Upper lobe of left lung (tissue), 6 donors: ENCODE data around the gene FRK. TPM values are rescaled to one million over a fixed set of nuclear protein-coding genes. Genes with fewer than 3 reads are reported as not detected.
"Not testable (repeated sequence)": the region's sequence is repeated elsewhere in the genome, so short reads cannot be mapped to it uniquely, and the experiment has no call there.

ENCODE experiments used
- ATAC-seq, 2 donors: fragments of 200-7000 bp; cut with Tn5 transposase; one replicate each; pipeline ENCODE4 v1.9.1; 2022; ENCODE audit warnings: mild to moderate bottlenecking in 2 of 2, moderate library complexity in 2 of 2; ENCODE audit not compliant: low FRiP score in 2 of 2
- DNase-seq, 2 donors: peaks; one replicate each; pipeline ENCODE4 v3.0.0-alpha.2; 2019 to 2020
- H3K27ac ChIP-seq, 4 donors: fragments of 200-600 bp; sonication (generic); one replicate each; pipeline ENCODE4 v1.5.1; 2016 to 2019
- H3K27me3 ChIP-seq, 4 donors: fragments of 200-600 bp; sonication (generic); one replicate each; pipeline ENCODE4 v1.5.1; 2017 to 2019
- H3K36me3 ChIP-seq, 4 donors: fragments of 200-600 bp; sonication (generic); one replicate each; pipeline ENCODE4 v1.5.1; 2016 to 2019
- H3K4me1 ChIP-seq, 4 donors: fragments of 200-600 bp; sonication (generic); one replicate each; pipeline ENCODE4 v1.5.1; 2018 to 2019
- H3K4me3 ChIP-seq, 4 donors: fragments of 200-600 bp; sonication (generic); one replicate each; pipeline ENCODE4 v1.5.1; 2017 to 2019; ENCODE audit warnings: mild to moderate bottlenecking in 2 of 4, moderate library complexity in 1 of 4
- H3K9me3 ChIP-seq, 4 donors: fragments of 200-600 bp; sonication (generic); one replicate each; pipeline ENCODE4 v1.5.1; 2018 to 2019
- EP300 ChIP-seq, 4 donors: sonication (generic); formaldehyde crosslinking; IDR thresholded peaks; one replicate each; pipeline ENCODE4 v1.5.1; 2017; ENCODE audit warnings: antibody characterized with exemption in 4 of 4, control low read depth in 2 of 4
- POLR2A ChIP-seq, 4 donors: fragments of 450-650 bp; IDR thresholded peaks; one replicate each; pipeline ENCODE4 v1.5.1; 2016 to 2017; ENCODE audit warnings: antibody characterized with exemption in 4 of 4, mild to moderate bottlenecking in 2 of 4
- POLR2AphosphoS5 ChIP-seq, 2 donors: sonication (generic); formaldehyde crosslinking; IDR thresholded peaks; one replicate each; pipeline ENCODE4 v1.5.1; 2017; ENCODE audit warnings: antibody characterized with exemption in 2 of 2
- WGBS, 2 donors: methylation state at CpG; one replicate each; pipeline ENCODE4 v1.1.5; 2017 to 2018; 5-methylcytosine and 5-hydroxymethylcytosine counted together
- total RNA-seq, 6 donors: library from RNA; depleted of rRNA in 4 of 6; stranded (reverse); fragments of >200 nt in 4 of 6; gene quantifications; one replicate each; pipeline versions ENCODE4 v1.1.0 to v1.2.1, GENCODE V29; 2016 to 2021
- TF ChIP-seq, protein P1 (sequence below), 6 experiments: fragments of 450-650 bp in 4 of 6; fragments of 200-600 bp in 2 of 6; sonication (generic) in 2 of 6; IDR thresholded peaks; one replicate each; pipeline ENCODE4 v1.5.1; 2016 to 2019; ENCODE audit warnings: antibody characterized with exemption in 6 of 6
- donor health status: DM: no; HTN: no; CAD: no; lungs with moderate emphysema.
- donor health status: DM: no; HTN: yes; CAD: no; lungs with severe emphysema.

Gene FRK
- total RNA-seq, 6 donors from 2014 or later: 2.2 to 9.8 (median 5.9) TPM

DNA sequence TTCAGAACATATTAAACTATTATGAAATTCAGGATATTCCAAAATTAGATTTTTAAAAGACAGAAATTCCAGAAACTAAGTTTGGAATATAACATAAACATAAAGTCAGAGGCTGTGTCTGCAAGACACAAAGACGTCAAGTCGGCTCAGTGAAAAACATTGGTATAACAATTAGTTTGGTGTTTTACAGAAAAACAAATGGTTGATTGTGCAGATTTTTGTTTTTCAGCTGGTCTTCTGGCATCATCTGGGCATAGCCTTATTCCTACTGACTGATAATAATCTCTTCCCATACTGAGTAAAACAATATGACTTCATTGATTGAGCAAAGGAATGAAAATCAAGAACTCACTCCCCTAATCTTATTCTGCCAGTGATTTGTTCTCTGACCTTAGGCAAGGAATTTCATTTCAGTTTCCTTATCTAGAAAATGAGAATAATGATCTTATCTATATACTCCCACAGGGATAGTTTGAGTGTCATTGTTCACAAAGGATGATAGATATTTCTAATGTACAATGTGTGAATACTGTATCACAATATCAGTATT is 84.3 kb downstream of the FRK start:
- Histone ChIP-seq H3K4me3 (no peak overlapping the region), H3K36me3 (no peaks in the 10 kb centered on the region), H3K27me3 (no peaks in the 10 kb centered on the region), H3K27ac (no peak overlapping the region), H3K4me1 (no peaks in the 10 kb centered on the region), H3K9me3 (no peaks in the 10 kb centered on the region)
- no peak for ATAC-seq
- DNase-seq: no peak
- no peak for TF ChIP-seq POLR2AphosphoS5 (IDR thresholded peaks at IDR 0.05)
- TF ChIP-seq EP300 (IDR thresholded peaks at IDR 0.05): no peak
- TF ChIP-seq POLR2A (IDR thresholded peaks at IDR 0.05): no peak
- TF ChIP-seq, protein P1, sequence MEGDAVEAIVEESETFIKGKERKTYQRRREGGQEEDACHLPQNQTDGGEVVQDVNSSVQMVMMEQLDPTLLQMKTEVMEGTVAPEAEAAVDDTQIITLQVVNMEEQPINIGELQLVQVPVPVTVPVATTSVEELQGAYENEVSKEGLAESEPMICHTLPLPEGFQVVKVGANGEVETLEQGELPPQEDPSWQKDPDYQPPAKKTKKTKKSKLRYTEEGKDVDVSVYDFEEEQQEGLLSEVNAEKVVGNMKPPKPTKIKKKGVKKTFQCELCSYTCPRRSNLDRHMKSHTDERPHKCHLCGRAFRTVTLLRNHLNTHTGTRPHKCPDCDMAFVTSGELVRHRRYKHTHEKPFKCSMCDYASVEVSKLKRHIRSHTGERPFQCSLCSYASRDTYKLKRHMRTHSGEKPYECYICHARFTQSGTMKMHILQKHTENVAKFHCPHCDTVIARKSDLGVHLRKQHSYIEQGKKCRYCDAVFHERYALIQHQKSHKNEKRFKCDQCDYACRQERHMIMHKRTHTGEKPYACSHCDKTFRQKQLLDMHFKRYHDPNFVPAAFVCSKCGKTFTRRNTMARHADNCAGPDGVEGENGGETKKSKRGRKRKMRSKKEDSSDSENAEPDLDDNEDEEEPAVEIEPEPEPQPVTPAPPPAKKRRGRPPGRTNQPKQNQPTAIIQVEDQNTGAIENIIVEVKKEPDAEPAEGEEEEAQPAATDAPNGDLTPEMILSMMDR (IDR thresholded peaks at IDR 0.05): no peak
- WGBS, 2 donors: 83 to 90% methylated on average over 2 of the region's 2 CpGs

GRCh38 chr6:115972679-115973078 is 88.0 kb downstream of the FRK start:
- Histone ChIP-seq H3K4me1 (peaks cover 0 to 5% (median 0%) of the 10 kb centered on the region in 4 donors), H3K27ac (no peak overlapping the region), H3K36me3 (no peaks in the 10 kb centered on the region), H3K4me3 (no peak overlapping the region), H3K27me3 (no peaks in the 10 kb centered on the region), H3K9me3 (no peaks in the 10 kb centered on the region)
- TF ChIP-seq POLR2AphosphoS5 (IDR thresholded peaks at IDR 0.05): no peak
- TF ChIP-seq, protein P1 (IDR thresholded peaks at IDR 0.05): no peak
- no peak for TF ChIP-seq POLR2A (IDR thresholded peaks at IDR 0.05)
- no peak for TF ChIP-seq EP300 (IDR thresholded peaks at IDR 0.05)
- no peak for ATAC-seq
- WGBS, 2 donors: 76 to 86% methylated on average over 2 of the region's 2 CpGs
- no peak for DNase-seq

GRCh38 chr6:115971785-115972184 is 88.9 kb downstream of the FRK start:
- DNase-seq (no peak), ATAC-seq (no peak)
- 75 to 95% methylated on average over 1 to 2 of the region's 2 CpGs for WGBS, 2 donors
- Histone ChIP-seq H3K27ac (no peak overlapping the region), H3K4me1 (peaks cover 0 to 5% (median 0%) of the 10 kb centered on the region in 4 donors), H3K27me3 (no peaks in the 10 kb centered on the region), H3K9me3 (no peaks in the 10 kb centered on the region), H3K4me3 (no peak overlapping the region), H3K36me3 (no peaks in the 10 kb centered on the region)
- TF ChIP-seq, protein P1 (IDR thresholded peaks at IDR 0.05): no peak
- no peak for TF ChIP-seq POLR2AphosphoS5 (IDR thresholded peaks at IDR 0.05)
- TF ChIP-seq EP300 (IDR thresholded peaks at IDR 0.05): no peak
- no peak for TF ChIP-seq POLR2A (IDR thresholded peaks at IDR 0.05)

DNA sequence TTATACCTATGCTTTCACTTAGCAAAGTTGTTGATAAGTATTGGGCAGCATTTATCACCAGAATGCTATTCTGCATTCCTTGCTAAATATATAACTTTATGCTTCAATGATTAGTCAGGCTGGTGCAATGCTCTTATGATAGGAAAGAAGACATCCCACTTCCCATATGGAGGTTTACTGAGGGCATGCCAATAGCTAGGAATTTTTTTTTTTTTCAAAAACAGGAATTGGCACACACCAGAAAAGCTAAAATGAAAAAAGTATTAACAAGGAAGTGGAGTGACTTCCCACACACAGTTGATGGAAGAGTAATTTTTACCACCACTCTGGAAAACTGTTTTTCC is 90.8 kb downstream of the FRK start:
- H3K36me3 ChIP-seq: no peaks in the 10 kb centered on the region
- DNase-seq (no peak), ATAC-seq (no peak)
- TF ChIP-seq POLR2A (IDR thresholded peaks at IDR 0.05): no peak
- TF ChIP-seq, protein P1 (IDR thresholded peaks at IDR 0.05): no peak
- TF ChIP-seq EP300 (IDR thresholded peaks at IDR 0.05): no peak
- TF ChIP-seq POLR2AphosphoS5 (IDR thresholded peaks at IDR 0.05): no peak
- H3K27ac ChIP-seq: no peak overlapping the region
- H3K9me3 ChIP-seq: no peaks in the 10 kb centered on the region
- H3K4me1 ChIP-seq: peaks cover 0 to 5% (median 0%) of the 10 kb centered on the region in 4 donors
- H3K27me3 ChIP-seq: no peaks in the 10 kb centered on the region
- H3K4me3 ChIP-seq: no peak overlapping the region

DNA sequence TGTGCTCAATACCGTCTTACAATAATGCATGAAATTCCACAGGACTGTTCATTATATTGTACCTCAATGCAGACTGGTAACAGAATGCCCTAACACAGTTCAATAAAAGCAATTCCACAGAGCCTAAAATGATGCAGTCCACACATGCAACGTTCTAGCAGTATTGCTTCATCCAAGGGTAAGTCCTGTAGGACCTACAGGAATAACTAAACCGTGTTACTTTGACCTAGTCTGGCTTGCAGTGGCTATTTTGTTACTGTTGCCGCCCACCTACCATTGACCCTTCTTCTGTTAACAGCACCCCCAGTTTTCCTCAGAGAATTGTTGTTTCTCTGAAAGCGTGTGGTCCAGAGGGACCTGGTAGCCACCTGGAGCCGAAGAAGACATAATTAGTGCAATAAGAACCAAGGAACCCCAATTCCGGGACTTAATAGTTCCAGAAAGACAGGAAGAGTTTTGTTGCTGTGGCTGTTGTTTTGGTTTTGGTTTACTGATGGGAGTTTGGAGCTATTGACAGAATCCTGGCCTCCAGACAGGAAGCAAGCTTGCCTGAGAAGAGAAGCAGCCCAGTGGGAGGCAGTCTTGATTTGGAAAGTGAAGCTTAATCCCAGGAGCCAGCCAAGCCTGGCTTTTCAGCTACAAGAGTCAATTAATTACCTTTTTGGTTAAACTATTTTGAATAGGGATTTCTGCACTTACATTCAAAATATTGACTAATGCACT is 91.3 kb downstream of the FRK start:
- H3K36me3 ChIP-seq: no peaks in the 10 kb centered on the region
- H3K4me1 ChIP-seq: peaks cover 0 to 5% (median 0%) of the 10 kb centered on the region in 4 donors
- H3K4me3 ChIP-seq: no peak overlapping the region
- no peak for DNase-seq
- no peaks in the 10 kb centered on the region for H3K9me3 ChIP-seq
- no peak overlapping the region for H3K27ac ChIP-seq
- H3K27me3 ChIP-seq: no peaks in the 10 kb centered on the region
- no peak for ATAC-seq
- TF ChIP-seq, protein P1 (IDR thresholded peaks at IDR 0.05): no peak
- TF ChIP-seq POLR2AphosphoS5 (IDR thresholded peaks at IDR 0.05): no peak
- TF ChIP-seq EP300 (IDR thresholded peaks at IDR 0.05): no peak
- no peak for TF ChIP-seq POLR2A (IDR thresholded peaks at IDR 0.05)
- 81 to 82% methylated on average over 7 of the region's 7 CpGs for WGBS, 2 donors

DNA sequence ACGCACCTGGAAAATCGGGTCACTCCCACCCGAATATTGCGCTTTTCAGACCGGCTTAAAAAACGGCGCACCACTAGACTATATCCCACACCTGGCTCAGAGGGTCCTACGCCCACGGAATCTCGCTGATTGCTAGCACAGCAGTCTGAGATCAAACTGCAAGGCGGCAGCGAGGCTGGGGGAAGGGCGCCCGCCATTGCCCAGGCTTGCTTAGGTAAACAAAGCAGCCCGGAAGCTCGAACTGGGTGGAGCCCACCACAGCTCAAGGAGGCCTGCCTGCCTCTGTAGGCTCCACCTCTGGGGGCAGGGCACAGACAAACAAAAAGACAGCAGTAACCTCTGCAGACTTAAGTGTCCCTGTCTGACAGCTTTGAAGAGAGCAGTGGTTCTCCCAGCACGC is 100.4 kb downstream of the FRK start:
- not testable (repeated sequence) for H3K4me3 ChIP-seq, H3K27ac ChIP-seq, H3K4me1 ChIP-seq, H3K27me3 ChIP-seq, DNase-seq, H3K36me3 ChIP-seq, ATAC-seq, H3K9me3 ChIP-seq
- WGBS, 2 donors: 88 to 90% methylated on average over 5 to 14 of the region's 17 CpGs
